Measurements from ENCODE around the gene NOX1.
"Not testable (repeated sequence)": the region's sequence is repeated elsewhere in the genome, so short reads cannot be mapped to it uniquely, and the experiment has no call there.

Gene NOX1

GRCh38 chrX:100804780-100805179, 69.4 kb downstream of the NOX1 start:
- H4K20me1 ChIP-seq (ENCODE audit: insufficient read depth) = no peaks in the 10 kb centered on the region
- TF ChIP-seq CTCF (conservative IDR thresholded peaks at IDR 0.05; ENCODE audit: low read depth, low read length) = no peak
- no peaks in the 10 kb centered on the region for H3K36me3 ChIP-seq (ENCODE audit: insufficient read depth)
- H3K27ac ChIP-seq = no peak overlapping the region
- H3K27me3 ChIP-seq (ENCODE audit: insufficient read depth, low read depth) = no peaks in the 10 kb centered on the region
- H3K4me2 ChIP-seq = no peak overlapping the region
- H3K4me1 ChIP-seq (ENCODE audit: low read depth, poor library complexity, severe bottlenecking) = no peaks in the 10 kb centered on the region
- H2AFZ ChIP-seq (ENCODE audit: low read depth) = no peak overlapping the region
- H3K79me2 ChIP-seq (ENCODE audit: insufficient read depth, low read depth) = no peaks in the 10 kb centered on the region
- no peak overlapping the region for H3K9ac ChIP-seq
- no peak overlapping the region for H3K4me3 ChIP-seq (IDR thresholded peaks at IDR 0.05; ENCODE audit: insufficient read depth, low read depth, low read length)

GRCh38 chrX:100802843-100803242, 71.3 kb downstream of the NOX1 start:
- Histone ChIP-seq H3K4me3 (IDR thresholded peaks at IDR 0.05; ENCODE audit: insufficient read depth, low read depth, low read length) (no peak overlapping the region), H3K4me1 (ENCODE audit: low read depth, poor library complexity, severe bottlenecking) (no peaks in the 10 kb centered on the region), H3K27me3 (ENCODE audit: insufficient read depth, low read depth) (no peaks in the 10 kb centered on the region), H2AFZ (ENCODE audit: low read depth) (no peak overlapping the region), H4K20me1 (ENCODE audit: insufficient read depth) (no peaks in the 10 kb centered on the region), H3K4me2 (no peak overlapping the region), H3K79me2 (ENCODE audit: insufficient read depth, low read depth) (no peaks in the 10 kb centered on the region), H3K27ac (no peak overlapping the region), H3K9ac (no peak overlapping the region), H3K36me3 (ENCODE audit: insufficient read depth) (no peaks in the 10 kb centered on the region)
- no peak for TF ChIP-seq CTCF (conservative IDR thresholded peaks at IDR 0.05; ENCODE audit: low read depth, low read length)

GRCh38 chrX:100798484-100799214, 75.5 kb downstream of the NOX1 start:
- no peaks in the 10 kb centered on the region for H3K36me3 ChIP-seq (ENCODE audit: insufficient read depth)
- no peak for TF ChIP-seq CTCF (conservative IDR thresholded peaks at IDR 0.05; ENCODE audit: low read depth, low read length)

GRCh38 chrX:100797359-100797758, 76.8 kb downstream of the NOX1 start:
- H3K9ac ChIP-seq = no peak overlapping the region
- no peaks in the 10 kb centered on the region for H3K4me1 ChIP-seq (ENCODE audit: low read depth, poor library complexity, severe bottlenecking)
- no peak for TF ChIP-seq CTCF (conservative IDR thresholded peaks at IDR 0.05; ENCODE audit: low read depth, low read length)
- no peaks in the 10 kb centered on the region for H3K36me3 ChIP-seq (ENCODE audit: insufficient read depth)
- no peaks in the 10 kb centered on the region for H3K79me2 ChIP-seq (ENCODE audit: insufficient read depth, low read depth)
- H2AFZ ChIP-seq (ENCODE audit: low read depth) = no peak overlapping the region
- H3K27me3 ChIP-seq (ENCODE audit: insufficient read depth, low read depth) = no peaks in the 10 kb centered on the region
- no peak overlapping the region for H3K4me2 ChIP-seq
- no peak overlapping the region for H3K4me3 ChIP-seq (IDR thresholded peaks at IDR 0.05; ENCODE audit: insufficient read depth, low read depth, low read length)
- H3K27ac ChIP-seq = no peak overlapping the region
- H4K20me1 ChIP-seq (ENCODE audit: insufficient read depth) = no peaks in the 10 kb centered on the region

More at GRCh38 chrX:100798484-100799214, 75.5 kb downstream of the NOX1 start:
- H3K79me2 ChIP-seq (ENCODE audit: insufficient read depth, low read depth) = no peaks in the 10 kb centered on the region
- no peaks in the 10 kb centered on the region for H4K20me1 ChIP-seq (ENCODE audit: insufficient read depth)
- H3K27me3 ChIP-seq (ENCODE audit: insufficient read depth, low read depth) = no peaks in the 10 kb centered on the region
- no peak overlapping the region for H2AFZ ChIP-seq (ENCODE audit: low read depth)
- H3K9ac ChIP-seq = no peak overlapping the region
- no peak overlapping the region for H3K4me3 ChIP-seq (IDR thresholded peaks at IDR 0.05; ENCODE audit: insufficient read depth, low read depth, low read length)
- no peak overlapping the region for H3K4me2 ChIP-seq
- no peaks in the 10 kb centered on the region for H3K4me1 ChIP-seq (ENCODE audit: low read depth, poor library complexity, severe bottlenecking)
- no peak overlapping the region for H3K27ac ChIP-seq

GRCh38 chrX:100796371-100796770, 77.8 kb downstream of the NOX1 start:
- not testable (repeated sequence) for H3K9ac ChIP-seq; H3K4me3 ChIP-seq (IDR thresholded peaks at IDR 0.05; ENCODE audit: insufficient read depth, low read depth, low read length); H3K27ac ChIP-seq; H3K36me3 ChIP-seq (ENCODE audit: insufficient read depth); H3K4me1 ChIP-seq (ENCODE audit: low read depth, poor library complexity, severe bottlenecking); H2AFZ ChIP-seq (ENCODE audit: low read depth); H3K79me2 ChIP-seq (ENCODE audit: insufficient read depth, low read depth); H3K4me2 ChIP-seq; H3K27me3 ChIP-seq (ENCODE audit: insufficient read depth, low read depth); H4K20me1 ChIP-seq (ENCODE audit: insufficient read depth)
